ENCODE measurements around the gene DST.

DNA sequence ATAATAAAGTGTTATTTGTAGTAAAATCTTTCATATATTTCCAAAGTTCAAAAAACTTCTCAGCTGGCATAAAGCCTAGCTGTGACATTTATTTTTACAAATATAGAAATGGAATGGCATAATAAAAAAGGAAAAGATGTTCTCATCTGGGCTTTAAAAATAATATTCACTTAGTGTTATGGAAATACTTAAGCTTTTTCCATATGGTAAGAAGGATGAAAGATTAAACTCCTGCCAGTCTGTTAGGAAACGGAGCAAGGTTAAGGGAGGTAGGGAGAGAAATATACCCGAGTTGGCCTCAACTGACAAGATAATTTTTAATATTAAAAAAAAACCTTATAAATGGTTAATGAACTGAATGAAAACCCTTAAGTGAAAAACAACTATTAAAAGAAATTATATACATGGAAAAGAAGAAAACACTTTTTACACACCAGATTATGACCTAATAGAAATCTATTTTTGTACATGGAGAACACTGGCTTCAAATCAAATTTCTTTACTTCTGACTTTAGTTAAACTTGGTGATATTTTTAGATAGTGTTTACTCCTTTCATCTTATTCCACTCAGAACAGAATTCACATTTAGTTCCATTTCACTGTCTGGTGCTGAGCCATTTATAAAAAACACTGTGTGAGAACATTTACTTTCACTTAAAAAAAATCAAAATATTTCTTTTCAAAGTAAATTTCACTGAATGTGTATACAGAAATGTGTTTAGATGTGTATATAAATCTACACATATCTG is 137.0 kb downstream of the DST start:
- TF ChIP-seq, protein P1, sequence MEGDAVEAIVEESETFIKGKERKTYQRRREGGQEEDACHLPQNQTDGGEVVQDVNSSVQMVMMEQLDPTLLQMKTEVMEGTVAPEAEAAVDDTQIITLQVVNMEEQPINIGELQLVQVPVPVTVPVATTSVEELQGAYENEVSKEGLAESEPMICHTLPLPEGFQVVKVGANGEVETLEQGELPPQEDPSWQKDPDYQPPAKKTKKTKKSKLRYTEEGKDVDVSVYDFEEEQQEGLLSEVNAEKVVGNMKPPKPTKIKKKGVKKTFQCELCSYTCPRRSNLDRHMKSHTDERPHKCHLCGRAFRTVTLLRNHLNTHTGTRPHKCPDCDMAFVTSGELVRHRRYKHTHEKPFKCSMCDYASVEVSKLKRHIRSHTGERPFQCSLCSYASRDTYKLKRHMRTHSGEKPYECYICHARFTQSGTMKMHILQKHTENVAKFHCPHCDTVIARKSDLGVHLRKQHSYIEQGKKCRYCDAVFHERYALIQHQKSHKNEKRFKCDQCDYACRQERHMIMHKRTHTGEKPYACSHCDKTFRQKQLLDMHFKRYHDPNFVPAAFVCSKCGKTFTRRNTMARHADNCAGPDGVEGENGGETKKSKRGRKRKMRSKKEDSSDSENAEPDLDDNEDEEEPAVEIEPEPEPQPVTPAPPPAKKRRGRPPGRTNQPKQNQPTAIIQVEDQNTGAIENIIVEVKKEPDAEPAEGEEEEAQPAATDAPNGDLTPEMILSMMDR (IDR thresholded peaks at IDR 0.05) = no peak
- no peak for TF ChIP-seq POLR2A (IDR thresholded peaks at IDR 0.05)

Measured in tibial nerve (tissue), 3 donors.